ENCODE data around the gene SPACA7. TPM values are rescaled to one million over a fixed set of nuclear protein-coding genes. Genes with fewer than 3 reads are reported as not detected.
A peak's percentile ranks its signal among the peaks of the same experiment; 100 is the strongest.

The SPACA7 gene
- total and polyA plus RNA-seq, 11 donors: not detected

DNA sequence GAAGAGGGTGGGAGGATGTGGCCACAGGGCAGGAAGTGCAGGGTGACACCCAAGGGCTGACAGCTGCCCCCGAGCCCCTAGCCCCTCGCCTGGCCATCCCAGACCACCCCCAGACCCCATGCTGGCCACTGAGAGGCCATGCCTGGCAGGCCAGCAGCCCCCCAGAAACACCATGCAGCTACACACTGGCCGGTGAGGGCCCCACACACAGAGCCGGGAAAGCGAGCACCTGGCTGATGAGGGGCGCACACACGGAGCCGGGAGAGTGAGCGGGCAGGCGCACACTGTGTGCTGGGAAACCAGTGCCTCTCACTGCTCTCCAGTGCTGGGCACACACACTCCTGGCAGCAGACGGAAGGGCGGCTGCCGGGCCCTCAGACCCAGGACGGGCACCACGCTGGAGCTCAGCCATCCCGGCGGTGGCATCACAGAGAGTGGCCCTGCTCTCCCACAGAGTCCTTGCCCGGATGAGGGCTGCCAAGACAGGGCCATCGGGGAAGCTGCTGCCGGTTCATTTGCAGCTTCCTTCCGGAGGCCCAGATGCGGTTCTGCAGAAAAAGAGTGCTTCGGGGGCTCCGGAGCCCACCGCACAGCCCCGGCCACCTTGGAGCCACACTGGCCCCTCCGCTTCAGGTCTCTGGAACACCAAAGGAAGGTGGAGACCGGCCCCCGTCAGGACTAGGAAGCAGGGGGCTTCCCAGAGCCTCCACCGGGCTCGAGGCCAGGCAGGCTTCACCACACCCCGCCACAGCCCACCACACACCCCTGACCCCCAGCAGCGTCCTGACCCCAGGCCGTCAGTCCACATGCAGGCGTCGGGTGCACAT is 76.4 kb downstream of the SPACA7 start:
- no peak for TF ChIP-seq POLR2A (IDR thresholded peaks at IDR 0.05)
- TF ChIP-seq, protein P1, sequence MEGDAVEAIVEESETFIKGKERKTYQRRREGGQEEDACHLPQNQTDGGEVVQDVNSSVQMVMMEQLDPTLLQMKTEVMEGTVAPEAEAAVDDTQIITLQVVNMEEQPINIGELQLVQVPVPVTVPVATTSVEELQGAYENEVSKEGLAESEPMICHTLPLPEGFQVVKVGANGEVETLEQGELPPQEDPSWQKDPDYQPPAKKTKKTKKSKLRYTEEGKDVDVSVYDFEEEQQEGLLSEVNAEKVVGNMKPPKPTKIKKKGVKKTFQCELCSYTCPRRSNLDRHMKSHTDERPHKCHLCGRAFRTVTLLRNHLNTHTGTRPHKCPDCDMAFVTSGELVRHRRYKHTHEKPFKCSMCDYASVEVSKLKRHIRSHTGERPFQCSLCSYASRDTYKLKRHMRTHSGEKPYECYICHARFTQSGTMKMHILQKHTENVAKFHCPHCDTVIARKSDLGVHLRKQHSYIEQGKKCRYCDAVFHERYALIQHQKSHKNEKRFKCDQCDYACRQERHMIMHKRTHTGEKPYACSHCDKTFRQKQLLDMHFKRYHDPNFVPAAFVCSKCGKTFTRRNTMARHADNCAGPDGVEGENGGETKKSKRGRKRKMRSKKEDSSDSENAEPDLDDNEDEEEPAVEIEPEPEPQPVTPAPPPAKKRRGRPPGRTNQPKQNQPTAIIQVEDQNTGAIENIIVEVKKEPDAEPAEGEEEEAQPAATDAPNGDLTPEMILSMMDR (IDR thresholded peaks at IDR 0.05): no peak
- 66 to 87% (median 80%) methylated on average over 8 to 36 of the region's 36 CpGs for WGBS, 4 donors
- Histone ChIP-seq H3K4me1 (no peaks in the 10 kb centered on the region), H3K36me3 (no peaks in the 10 kb centered on the region), H3K27me3 (peaks cover 0 to 10% (median 0%) of the 10 kb centered on the region in 9 donors), H3K9me3 (no peaks in the 10 kb centered on the region), H3K27ac (no peak overlapping the region), H3K4me3 (no peak overlapping the region)
- ATAC-seq (no peak), DNase-seq (peak in 1 of 5 donors; percentile 51)
- intact Hi-C loops (cut with DNase I): no loop called here

DNA sequence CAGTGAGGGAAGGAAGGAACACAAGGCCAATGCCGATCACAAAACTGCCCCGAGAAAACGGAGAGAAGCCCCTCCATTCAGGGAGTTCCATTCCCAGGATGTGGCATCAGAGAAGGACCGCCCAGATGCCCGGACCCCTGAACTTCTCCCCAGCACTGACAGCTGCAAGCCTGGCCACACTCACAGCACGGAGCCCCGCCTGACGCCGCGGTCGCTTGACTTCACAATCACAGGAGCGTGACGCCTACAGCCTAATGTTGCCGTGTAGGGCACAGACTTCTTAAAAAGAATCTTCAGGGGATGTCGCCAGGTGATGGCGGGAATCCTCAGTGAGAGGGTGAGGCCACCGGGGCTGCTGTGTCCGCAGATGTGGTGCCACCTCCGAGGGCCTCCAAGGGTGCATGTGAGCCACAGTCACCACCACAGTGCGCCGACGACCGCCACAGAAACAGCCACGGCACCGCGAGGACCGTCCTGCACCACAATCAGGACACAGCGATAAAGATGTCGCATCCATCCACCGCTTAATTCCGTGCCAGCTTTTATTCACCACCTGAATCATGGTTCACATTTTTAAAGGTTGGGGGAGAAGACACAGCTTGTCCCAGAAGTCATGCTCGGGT is 77.2 kb downstream of the SPACA7 start:
- DNase-seq: no peak
- intact Hi-C loops (cut with DNase I): no loop called here
- peaks cover 0 to 10% (median 0%) of the 10 kb centered on the region in 9 donors for H3K27me3 ChIP-seq

DNA sequence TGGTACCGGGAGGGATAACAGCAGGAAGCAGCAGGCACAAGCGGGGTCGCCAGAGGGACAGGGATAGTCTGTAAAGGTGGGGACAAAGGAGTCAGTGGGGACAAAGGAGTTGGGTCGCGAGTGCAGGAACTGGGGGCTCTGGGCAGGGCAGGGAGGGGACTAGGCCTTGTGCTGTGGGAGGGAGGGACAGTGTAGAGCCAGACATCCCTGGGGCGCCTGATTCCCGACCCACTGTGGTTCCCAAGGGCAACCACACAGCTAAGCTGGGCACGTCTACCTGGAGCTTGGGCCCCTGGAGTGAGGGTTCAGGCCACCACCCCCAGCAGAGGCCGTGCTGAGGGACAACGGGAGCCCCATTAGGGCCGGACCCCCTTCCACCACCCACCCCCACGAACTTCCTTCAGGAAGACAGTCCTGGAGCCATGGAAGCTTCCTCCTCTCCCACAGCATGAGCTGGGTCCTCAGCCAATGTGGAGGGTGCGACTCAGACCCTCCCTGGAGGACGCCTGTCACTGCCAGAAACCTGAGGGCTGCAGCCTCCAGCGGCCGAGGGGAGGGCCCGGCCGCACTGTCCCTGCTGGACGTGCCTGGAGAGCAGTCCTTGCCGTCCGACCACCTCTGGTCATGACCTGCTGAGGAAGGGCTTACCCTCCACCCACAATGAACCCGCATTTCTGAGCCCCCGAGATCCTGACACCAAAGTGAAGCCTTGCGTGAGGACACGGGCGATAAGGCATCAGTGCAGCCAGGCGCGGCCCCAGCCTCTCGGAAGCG is 77.9 kb downstream of the SPACA7 start:
- no peak for ATAC-seq
- no peak for TF ChIP-seq POLR2A (IDR thresholded peaks at IDR 0.05)
- TF ChIP-seq, protein P1 (IDR thresholded peaks at IDR 0.05): no peak
- Histone ChIP-seq H3K4me3 (no peak overlapping the region), H3K9me3 (peaks cover 0 to 6% (median 0%) of the 10 kb centered on the region in 12 donors), H3K27me3 (peaks cover 0 to 10% (median 0%) of the 10 kb centered on the region in 9 donors), H3K4me1 (no peaks in the 10 kb centered on the region), H3K36me3 (no peaks in the 10 kb centered on the region), H3K27ac (no peak overlapping the region)
- DNase-seq: peak in 1 of 5 donors; percentile 33
- intact Hi-C loops (cut with DNase I): no loop called here
- WGBS, 4 donors: 64 to 73% (median 70%) methylated on average over 25 to 30 of the region's 30 CpGs

More for the DNA sequence above, 77.2 kb downstream of the SPACA7 start:
- ATAC-seq: no peak
- Histone ChIP-seq H3K4me1 (no peaks in the 10 kb centered on the region), H3K9me3 (no peaks in the 10 kb centered on the region), H3K4me3 (no peak overlapping the region), H3K27ac (no peak overlapping the region), H3K36me3 (no peaks in the 10 kb centered on the region)
- TF ChIP-seq, protein P1 (IDR thresholded peaks at IDR 0.05): no peak
- no peak for TF ChIP-seq POLR2A (IDR thresholded peaks at IDR 0.05)
- 88 to 92% (median 90%) methylated on average over 31 to 32 of the region's 32 CpGs for WGBS, 4 donors
